Neutrophil (primary cell): ENCODE results near the gene PLIN5.

Experiments
- H3K27ac ChIP-seq: fragments of 200-600 bp; sonication (generic); 2 replicates; pipeline ENCODE4 v1.5.1; 2016; ENCODE audit warnings: mild to moderate bottlenecking, moderate library complexity
- H3K27me3 ChIP-seq: fragments of 200-600 bp; sonication (generic); 2 replicates; pipeline ENCODE4 v1.6.0; 2016; ENCODE audit warnings: mild to moderate bottlenecking
- H3K36me3 ChIP-seq: fragments of 200-600 bp; sonication (generic); 2 replicates; pipeline ENCODE4 v1.5.1; 2017
- H3K4me1 ChIP-seq, 2 experiments: fragments of 200-600 bp in 1 of 2; sonication (generic) in 1 of 2; 1 replicate in 1 of 2; 2 replicates in 1 of 2; pipeline versions ENCODE4 v1.5.1 to v1.6.1; 2013 to 2016; ENCODE audit warnings: low read depth in 1 of 2, low read length in 1 of 2, mild to moderate bottlenecking in 1 of 2, moderate library complexity in 1 of 2; ENCODE audit not compliant: control insufficient read depth in 1 of 2, insufficient read depth in 1 of 2
- H3K4me3 ChIP-seq, 2 experiments: fragments of 200-600 bp in 1 of 2; sonication (generic) in 1 of 2; 1 replicate in 1 of 2; 2 replicates in 1 of 2; pipeline ENCODE4 v1.5.1; 2013 to 2016; ENCODE audit warnings: low read depth in 1 of 2, low read length in 1 of 2, mild to moderate bottlenecking in 1 of 2, moderate library complexity in 1 of 2
- H3K9me3 ChIP-seq: fragments of 200-600 bp; sonication (generic); 2 replicates; pipeline ENCODE4 v1.5.1; 2016
- TF ChIP-seq, protein P1 (sequence below): fragments of 200-600 bp; sonication (generic); IDR thresholded peaks from 2 replicates; pipeline ENCODE4 v1.5.1; 2016; ENCODE audit warnings: antibody characterized with exemption

Gene PLIN5

DNA sequence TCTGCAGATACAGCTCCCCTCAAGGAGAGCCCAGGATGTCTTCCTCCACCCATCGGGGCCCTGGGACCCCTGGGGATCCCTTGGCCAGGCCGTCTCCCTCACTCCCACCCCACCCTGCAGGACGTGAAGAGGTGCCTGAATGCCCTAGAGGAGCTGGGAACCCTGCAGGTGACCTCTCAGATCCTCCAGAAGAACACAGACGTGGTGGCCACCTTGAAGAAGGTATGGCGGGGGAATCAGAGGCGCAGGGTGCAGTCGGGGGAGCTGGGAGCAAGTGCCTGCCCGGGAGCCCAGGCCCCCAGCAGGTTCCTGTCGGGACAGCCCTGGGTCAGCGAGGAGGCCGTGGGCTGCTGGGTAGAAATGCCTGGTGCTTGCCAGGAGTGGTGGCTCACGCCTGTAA lies 36.3 kb downstream of the PLIN5 start:
- no peak overlapping the region for H3K4me3 ChIP-seq
- TF ChIP-seq, protein P1, sequence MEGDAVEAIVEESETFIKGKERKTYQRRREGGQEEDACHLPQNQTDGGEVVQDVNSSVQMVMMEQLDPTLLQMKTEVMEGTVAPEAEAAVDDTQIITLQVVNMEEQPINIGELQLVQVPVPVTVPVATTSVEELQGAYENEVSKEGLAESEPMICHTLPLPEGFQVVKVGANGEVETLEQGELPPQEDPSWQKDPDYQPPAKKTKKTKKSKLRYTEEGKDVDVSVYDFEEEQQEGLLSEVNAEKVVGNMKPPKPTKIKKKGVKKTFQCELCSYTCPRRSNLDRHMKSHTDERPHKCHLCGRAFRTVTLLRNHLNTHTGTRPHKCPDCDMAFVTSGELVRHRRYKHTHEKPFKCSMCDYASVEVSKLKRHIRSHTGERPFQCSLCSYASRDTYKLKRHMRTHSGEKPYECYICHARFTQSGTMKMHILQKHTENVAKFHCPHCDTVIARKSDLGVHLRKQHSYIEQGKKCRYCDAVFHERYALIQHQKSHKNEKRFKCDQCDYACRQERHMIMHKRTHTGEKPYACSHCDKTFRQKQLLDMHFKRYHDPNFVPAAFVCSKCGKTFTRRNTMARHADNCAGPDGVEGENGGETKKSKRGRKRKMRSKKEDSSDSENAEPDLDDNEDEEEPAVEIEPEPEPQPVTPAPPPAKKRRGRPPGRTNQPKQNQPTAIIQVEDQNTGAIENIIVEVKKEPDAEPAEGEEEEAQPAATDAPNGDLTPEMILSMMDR, result no peak
- H3K4me1 ChIP-seq, result no peaks in the 10 kb centered on the region
- peaks cover 94% of the 10 kb centered on the region for H3K36me3 ChIP-seq
- no peaks in the 10 kb centered on the region for H3K27me3 ChIP-seq
- no peaks in the 10 kb centered on the region for H3K9me3 ChIP-seq
- H3K27ac ChIP-seq, result no peak overlapping the region

DNA sequence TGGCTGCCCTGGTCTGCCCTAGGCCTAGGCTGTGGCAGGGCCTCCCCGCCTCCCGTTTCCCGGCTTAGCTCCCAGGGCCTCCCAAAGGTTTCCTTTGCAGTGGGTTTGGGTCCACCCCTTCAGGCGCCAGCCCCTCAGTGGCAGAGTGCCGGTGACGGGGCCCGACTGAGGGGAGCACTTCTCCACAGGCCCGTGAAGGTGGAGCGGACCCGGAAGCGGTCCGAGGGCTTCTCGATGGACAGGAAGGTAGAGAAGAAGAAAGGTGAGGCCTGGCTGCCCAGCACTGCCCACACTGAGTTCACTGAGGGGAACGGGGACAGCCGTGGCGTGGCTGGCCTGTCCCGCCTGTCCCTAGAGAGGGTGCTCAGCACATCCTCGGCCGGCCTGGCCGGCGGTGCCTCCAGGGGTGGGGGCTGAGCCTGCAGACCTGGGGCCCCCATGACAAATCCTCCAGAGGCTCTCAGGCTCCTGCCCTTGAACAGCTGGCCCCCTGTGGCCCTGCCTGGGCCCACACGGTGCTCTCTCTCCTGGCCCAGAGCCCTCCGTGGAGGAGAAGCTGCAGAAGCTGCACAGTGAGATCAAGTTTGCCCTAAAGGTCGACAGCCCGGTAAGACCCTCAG lies 37.1 kb downstream of the PLIN5 start:
- peaks cover 93% of the 10 kb centered on the region for H3K36me3 ChIP-seq
- H3K9me3 ChIP-seq, result no peaks in the 10 kb centered on the region
- no peak overlapping the region for H3K27ac ChIP-seq
- no peaks in the 10 kb centered on the region for H3K4me1 ChIP-seq
- TF ChIP-seq, protein P1, result no peak
- H3K4me3 ChIP-seq, result no peak overlapping the region
- H3K27me3 ChIP-seq, result no peaks in the 10 kb centered on the region

DNA sequence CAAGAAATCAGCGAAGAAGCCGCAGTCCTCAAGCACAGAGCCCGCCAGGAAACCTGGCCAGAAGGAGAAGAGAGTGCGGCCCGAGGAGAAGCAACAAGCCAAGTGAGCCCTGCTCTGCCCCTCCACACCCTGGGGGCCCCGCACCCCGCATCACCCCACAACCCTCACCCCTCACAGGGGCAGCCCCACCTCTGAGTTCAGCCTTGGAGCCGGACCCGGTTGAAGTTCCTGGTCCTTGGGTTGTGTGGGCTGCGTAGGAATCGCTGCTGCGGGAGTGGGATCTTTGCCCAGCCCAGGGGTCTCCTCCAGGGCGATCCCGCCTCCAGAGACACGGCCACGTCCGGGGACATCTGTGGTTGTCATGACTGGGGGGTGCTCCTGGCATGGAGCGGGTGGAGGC lies 38.7 kb downstream of the PLIN5 start:
- no peaks in the 10 kb centered on the region for H3K27me3 ChIP-seq
- H3K9me3 ChIP-seq, result no peaks in the 10 kb centered on the region
- H3K27ac ChIP-seq, result no peak overlapping the region
- TF ChIP-seq, protein P1, result no peak
- H3K4me3 ChIP-seq, result no peak overlapping the region
- H3K4me1 ChIP-seq, result no peaks in the 10 kb centered on the region
- peaks cover 87% of the 10 kb centered on the region for H3K36me3 ChIP-seq

DNA sequence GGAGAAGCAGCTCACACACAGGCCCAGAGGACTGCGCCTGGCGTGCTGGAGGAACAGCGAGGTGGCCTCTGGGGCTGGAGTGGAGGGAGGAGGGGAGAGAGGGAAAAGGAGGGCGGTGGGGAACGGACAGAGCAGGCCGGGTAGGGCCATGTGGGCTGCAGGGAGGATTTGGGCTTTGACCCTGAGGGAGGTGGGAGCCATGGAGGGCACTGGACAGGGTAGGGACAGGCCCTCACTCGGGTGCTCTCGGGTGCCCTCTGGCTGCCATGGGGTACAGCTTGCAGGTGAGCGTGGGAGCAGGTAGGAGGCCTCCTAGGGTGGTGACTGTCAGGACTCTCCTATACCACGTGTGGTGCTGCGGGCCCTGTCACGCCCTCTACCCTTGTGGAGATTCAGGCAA lies 39.6 kb downstream of the PLIN5 start:
- no peaks in the 10 kb centered on the region for H3K9me3 ChIP-seq
- no peak overlapping the region for H3K4me3 ChIP-seq
- peaks cover 80% of the 10 kb centered on the region for H3K36me3 ChIP-seq
- H3K27ac ChIP-seq, result no peak overlapping the region
- H3K4me1 ChIP-seq, result no peaks in the 10 kb centered on the region
- H3K27me3 ChIP-seq, result no peaks in the 10 kb centered on the region
- TF ChIP-seq, protein P1, result no peak

DNA sequence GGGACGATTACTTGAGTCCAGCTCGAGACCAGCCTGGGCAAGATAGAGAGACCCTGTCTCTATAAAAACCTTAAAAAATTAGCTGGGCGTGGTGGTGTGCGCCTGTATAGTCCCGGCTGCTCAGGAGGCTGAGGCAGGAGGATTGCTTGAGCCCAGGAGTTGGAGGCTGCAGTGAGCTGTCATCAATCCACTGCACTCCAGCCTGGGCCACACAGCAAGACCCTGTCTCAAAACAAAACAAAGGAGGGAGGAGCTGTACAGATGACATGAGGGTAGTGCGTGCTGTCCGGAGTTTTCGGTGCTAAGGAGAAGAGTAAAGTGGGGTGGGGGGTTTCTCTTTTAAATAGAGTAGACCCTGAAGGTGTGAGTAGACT lies 40.3 kb downstream of the PLIN5 start:
- no peak overlapping the region for H3K4me3 ChIP-seq
- H3K4me1 ChIP-seq, result no peaks in the 10 kb centered on the region
- peaks cover 82% of the 10 kb centered on the region for H3K36me3 ChIP-seq
- no peaks in the 10 kb centered on the region for H3K9me3 ChIP-seq
- H3K27me3 ChIP-seq, result no peaks in the 10 kb centered on the region
- TF ChIP-seq, protein P1, result no peak
- no peak overlapping the region for H3K27ac ChIP-seq
